ENCODE data around the gene BRD4.
A peak's percentile ranks its signal among the peaks of the same experiment; 100 is the strongest.

Gene BRD4

GRCh38 chr19:15264061-15264932, 68.0 kb downstream of the BRD4 start:
- H3K4me3 ChIP-seq (ENCODE audit: low read length): no peak overlapping the region
- peak; percentile 76 for TF ChIP-seq CTCF (IDR thresholded peaks at IDR 0.05; ENCODE audit: insufficient read depth, low read depth, low read length, missing control alignments)
- DNase-seq (ENCODE audit: low read depth): peak; percentile 55

DNA sequence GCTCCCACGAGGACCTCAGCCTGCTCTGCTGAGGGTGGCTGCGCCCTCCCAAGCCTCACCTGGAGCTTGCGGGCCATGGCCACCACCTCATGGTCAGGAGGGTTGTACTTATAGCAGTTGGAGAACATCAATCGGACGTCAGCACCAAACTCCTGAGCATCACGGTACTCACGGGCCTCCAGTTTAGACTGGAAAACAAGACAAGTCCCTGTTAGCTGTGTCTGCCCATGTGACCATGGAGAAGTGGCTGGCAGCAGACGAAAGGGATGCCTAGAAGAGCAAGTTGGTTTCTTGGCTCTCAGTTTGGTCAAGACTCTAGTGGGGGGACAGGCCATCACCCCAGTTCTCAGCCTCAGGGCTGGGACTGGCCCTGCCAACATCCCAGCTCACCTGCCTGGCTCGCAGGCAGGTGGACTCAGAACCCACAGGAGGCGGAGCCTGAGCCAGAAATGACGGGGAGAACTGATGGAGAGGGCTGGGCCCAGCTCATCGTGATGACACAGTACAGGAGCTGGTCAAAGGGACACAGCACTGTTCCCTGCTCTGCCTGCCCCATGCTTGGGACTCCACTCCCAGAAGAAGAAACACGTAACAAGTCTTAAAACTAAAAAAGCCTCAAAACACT, 68.9 kb downstream of the BRD4 start:
- TF ChIP-seq CTCF (IDR thresholded peaks at IDR 0.05; ENCODE audit: insufficient read depth, low read depth, low read length, missing control alignments): no peak
- DNase-seq (ENCODE audit: low read depth): no peak
- H3K4me3 ChIP-seq (ENCODE audit: low read length): no peak overlapping the region

DNA sequence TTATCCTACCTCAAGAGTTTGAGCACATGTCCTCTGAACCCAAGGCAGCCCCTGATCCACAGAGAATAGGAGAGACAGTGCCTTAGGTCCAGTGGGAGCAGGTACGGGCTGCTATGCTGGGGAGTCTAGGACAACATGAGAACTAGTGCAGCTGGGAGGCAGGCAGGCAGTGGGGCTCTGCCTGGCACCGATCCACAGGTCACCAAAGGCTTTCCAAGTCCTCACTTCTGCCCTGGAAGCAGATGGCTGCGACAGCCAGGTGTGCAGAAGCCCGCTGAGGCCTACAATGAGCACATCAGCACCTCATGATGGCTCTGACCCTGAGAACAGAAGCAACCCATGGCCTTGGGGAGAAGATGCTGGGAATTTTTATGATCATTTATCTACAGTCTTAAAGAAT, 70.3 kb downstream of the BRD4 start:
- TF ChIP-seq CTCF (IDR thresholded peaks at IDR 0.05; ENCODE audit: insufficient read depth, low read depth, low read length, missing control alignments): no peak
- no peak overlapping the region for H3K4me3 ChIP-seq (ENCODE audit: low read length)
- no peak for DNase-seq (ENCODE audit: low read depth)

GRCh38 chr19:15260939-15261338, 71.4 kb downstream of the BRD4 start:
- TF ChIP-seq CTCF (IDR thresholded peaks at IDR 0.05; ENCODE audit: insufficient read depth, low read depth, low read length, missing control alignments): peak; percentile 34
- no peak overlapping the region for H3K4me3 ChIP-seq (ENCODE audit: low read length)
- no peak for DNase-seq (ENCODE audit: low read depth)

DNA sequence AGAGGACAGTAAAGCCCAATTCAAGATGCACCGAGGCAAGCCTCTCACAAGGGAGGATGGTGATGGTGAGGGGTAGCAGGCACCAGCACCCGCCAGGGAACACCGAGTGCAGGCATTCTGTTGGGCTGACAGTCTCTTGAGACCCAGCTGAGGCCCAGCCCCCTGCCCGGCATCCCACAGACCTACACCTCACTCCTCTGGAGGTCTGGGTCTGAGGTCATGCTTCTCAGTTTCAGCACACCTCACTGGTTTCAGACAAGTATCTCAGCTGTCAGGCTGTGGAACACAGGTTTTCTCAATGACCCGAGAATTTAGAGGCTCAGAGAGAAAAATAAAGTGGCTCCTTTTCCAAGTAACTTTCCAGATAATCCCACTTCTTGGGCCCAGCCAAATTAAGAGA, 72.4 kb downstream of the BRD4 start:
- TF ChIP-seq CTCF (IDR thresholded peaks at IDR 0.05; ENCODE audit: insufficient read depth, low read depth, low read length, missing control alignments): no peak
- DNase-seq (ENCODE audit: low read depth): no peak
- no peak overlapping the region for H3K4me3 ChIP-seq (ENCODE audit: low read length)

DNA sequence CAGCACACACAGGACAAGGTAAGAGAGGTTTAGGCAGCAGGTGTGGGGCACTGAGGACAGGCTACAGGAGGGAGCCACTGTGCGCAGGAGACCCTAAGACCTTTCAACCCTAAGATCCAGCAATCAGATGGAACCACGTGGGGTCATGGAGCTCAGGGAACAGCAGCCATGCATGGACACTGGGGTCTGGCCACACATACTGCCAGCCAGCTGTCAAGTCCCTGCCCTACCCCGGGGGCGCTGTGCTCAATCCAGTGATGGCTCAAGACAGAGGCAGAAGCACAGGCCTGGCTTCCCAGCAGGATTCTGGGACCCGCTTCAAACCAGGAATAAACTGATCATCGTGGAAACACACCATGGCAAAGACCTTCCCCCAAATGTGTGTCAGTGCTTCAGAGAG, 74.6 kb downstream of the BRD4 start:
- no peak for TF ChIP-seq CTCF (IDR thresholded peaks at IDR 0.05; ENCODE audit: insufficient read depth, low read depth, low read length, missing control alignments)
- H3K4me3 ChIP-seq (ENCODE audit: low read length): no peak overlapping the region
- DNase-seq (ENCODE audit: low read depth): no peak

Measured in epithelial cell of esophagus (primary cell).